Osteocyte (in vitro differentiated cells): Measurements from ENCODE around the gene RPL3. TPM values are rescaled to one million over a fixed set of nuclear protein-coding genes. Genes with fewer than 3 reads are reported as not detected.

Source experiments
- DNase-seq: peaks from one replicate; pipeline ENCODE4 v3.0.0; 2021; ENCODE audit warnings: mixed read lengths; ENCODE audit not compliant: unreplicated experiment; ENCODE audit errors: extremely low spot score
- H3K27ac Mint-ChIP-seq: one replicate; pipeline ENCODE4 v1.8.0; 2021; ENCODE audit warnings: mild to moderate bottlenecking, mixed read lengths; ENCODE audit not compliant: unreplicated experiment
- H3K27me3 Mint-ChIP-seq: one replicate; pipeline ENCODE4 v1.8.0; 2021; ENCODE audit warnings: mixed read lengths; ENCODE audit not compliant: unreplicated experiment
- H3K36me3 Mint-ChIP-seq: one replicate; pipeline ENCODE4 v1.8.0; 2021; ENCODE audit warnings: mixed read lengths; ENCODE audit not compliant: unreplicated experiment
- H3K4me1 Mint-ChIP-seq: one replicate; pipeline ENCODE4 v1.8.0; 2021; ENCODE audit warnings: mixed read lengths; ENCODE audit not compliant: unreplicated experiment
- H3K4me3 Mint-ChIP-seq: one replicate; pipeline ENCODE4 v1.8.0; 2021; ENCODE audit warnings: mild to moderate bottlenecking, moderate library complexity, mixed read lengths; ENCODE audit not compliant: unreplicated experiment
- H3K9me3 Mint-ChIP-seq: one replicate; pipeline ENCODE4 v1.8.0; 2021; ENCODE audit warnings: mixed read lengths; ENCODE audit not compliant: unreplicated experiment
- total RNA-seq: library from RNA; stranded (reverse); gene quantifications from 2 replicates; pipeline ENCODE4 v1.2.1, GENCODE V29; 2021
- TF ChIP-seq, protein P1 (sequence below): fragments of 200-600 bp; sonication (generic); IDR thresholded peaks from 2 replicates; pipeline ENCODE4 v1.5.0; 2021; ENCODE audit warnings: antibody characterized with exemption, mild to moderate bottlenecking, moderate library complexity

Gene RPL3
- total RNA-seq, 1 donor from 2014 or later: 1,792 TPM

DNA sequence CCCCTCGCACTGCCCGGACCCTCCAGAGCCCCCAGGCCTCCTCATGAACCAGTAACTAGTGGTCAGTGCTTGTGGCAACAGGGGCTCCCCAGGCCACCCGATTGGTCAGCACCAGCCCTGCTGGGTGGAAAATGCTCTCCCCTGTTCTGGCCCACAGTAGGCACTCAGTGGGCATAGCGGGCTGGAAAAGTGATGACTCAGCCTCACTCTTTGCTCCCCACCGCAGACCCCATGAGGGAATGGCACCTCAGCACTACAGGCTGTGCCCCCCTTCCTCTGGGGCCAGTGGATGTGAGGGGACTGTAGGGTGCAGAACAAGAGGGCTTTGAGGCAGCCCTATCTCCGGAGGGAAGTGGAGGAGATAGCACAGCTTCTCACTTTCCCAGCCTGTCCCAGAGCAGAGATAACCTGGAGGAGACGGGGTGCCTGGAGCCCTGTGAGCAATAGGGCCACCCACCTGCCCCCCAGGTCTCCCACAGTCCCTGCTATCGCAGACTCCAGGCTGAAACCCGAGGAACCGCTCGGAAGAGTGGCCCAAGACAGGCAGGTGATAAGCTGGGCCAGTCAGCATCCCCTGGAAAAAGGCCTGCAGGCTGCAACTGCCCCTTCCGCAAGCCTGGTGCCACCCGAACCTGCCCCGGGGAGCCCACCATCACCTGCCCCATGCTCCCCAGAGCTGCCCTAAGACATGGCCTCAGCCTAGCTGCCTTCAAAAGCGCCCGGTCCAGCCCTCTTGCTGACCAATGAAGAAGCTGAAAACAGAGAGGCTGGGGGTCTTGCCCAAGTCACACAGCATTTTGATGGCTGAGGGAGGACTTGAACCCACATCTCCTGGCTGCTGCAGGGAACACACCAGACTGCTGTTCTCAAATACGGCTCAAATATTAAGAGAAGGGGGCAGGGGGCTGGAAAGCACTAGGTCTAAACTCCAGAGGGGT lies 45.2 kb downstream of the RPL3 start:
- no peak for DNase-seq
- Mint-ChIP-seq H3K36me3 (peaks cover 2% of the 10 kb centered on the region), H3K27ac (no peak overlapping the region), H3K27me3 (no peaks in the 10 kb centered on the region), H3K9me3 (peaks cover 3% of the 10 kb centered on the region), H3K4me3 (no peak overlapping the region), H3K4me1 (no peaks in the 10 kb centered on the region)
- TF ChIP-seq, protein P1, sequence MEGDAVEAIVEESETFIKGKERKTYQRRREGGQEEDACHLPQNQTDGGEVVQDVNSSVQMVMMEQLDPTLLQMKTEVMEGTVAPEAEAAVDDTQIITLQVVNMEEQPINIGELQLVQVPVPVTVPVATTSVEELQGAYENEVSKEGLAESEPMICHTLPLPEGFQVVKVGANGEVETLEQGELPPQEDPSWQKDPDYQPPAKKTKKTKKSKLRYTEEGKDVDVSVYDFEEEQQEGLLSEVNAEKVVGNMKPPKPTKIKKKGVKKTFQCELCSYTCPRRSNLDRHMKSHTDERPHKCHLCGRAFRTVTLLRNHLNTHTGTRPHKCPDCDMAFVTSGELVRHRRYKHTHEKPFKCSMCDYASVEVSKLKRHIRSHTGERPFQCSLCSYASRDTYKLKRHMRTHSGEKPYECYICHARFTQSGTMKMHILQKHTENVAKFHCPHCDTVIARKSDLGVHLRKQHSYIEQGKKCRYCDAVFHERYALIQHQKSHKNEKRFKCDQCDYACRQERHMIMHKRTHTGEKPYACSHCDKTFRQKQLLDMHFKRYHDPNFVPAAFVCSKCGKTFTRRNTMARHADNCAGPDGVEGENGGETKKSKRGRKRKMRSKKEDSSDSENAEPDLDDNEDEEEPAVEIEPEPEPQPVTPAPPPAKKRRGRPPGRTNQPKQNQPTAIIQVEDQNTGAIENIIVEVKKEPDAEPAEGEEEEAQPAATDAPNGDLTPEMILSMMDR: no peak

DNA sequence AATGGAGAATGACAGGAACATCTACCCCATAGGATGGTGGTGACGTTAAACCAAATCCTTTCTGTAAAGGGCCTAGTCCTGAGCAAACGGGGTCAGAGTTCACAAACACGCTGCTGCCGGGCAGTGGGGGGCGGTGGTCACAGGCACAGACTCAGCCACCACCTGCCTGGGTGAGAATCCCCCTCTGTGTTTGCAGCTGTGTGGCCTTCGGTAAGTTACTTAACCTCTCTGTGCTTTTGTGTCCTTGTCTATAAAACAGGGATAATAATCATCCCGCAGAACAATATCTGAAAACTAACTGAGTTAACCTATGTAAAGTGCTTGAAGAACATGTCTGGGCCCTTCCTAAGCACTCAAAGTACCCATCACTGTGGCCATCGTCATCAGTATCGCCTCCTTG lies 48.6 kb downstream of the RPL3 start:
- Mint-ChIP-seq H3K36me3 (peaks cover 2% of the 10 kb centered on the region), H3K27ac (no peak overlapping the region), H3K27me3 (no peaks in the 10 kb centered on the region), H3K4me1 (no peaks in the 10 kb centered on the region), H3K4me3 (no peak overlapping the region), H3K9me3 (no peaks in the 10 kb centered on the region)
- TF ChIP-seq, protein P1: no peak
- DNase-seq: no peak

DNA sequence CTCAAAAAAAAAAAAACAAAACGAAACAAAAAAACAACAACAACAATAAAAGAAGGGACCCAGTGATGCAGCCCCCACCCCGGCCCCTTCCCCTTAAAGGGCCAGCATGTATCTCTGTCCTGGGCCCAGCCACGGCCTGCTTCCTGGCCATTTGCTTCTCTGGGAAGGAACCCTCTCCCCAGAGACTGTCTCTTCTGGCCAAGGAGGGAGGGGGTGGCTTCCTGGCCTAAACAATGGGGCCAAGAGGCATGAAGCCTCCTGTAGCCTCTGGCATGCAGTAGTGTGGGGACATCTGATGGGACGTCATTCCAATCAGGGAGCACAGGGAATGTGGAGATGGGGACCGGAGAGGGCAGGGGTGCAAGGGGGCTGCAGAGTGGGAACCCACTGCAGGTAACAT lies 49.1 kb downstream of the RPL3 start:
- Mint-ChIP-seq H3K9me3 (no peaks in the 10 kb centered on the region), H3K27ac (no peak overlapping the region), H3K27me3 (no peaks in the 10 kb centered on the region), H3K36me3 (peaks cover 2% of the 10 kb centered on the region), H3K4me1 (no peaks in the 10 kb centered on the region), H3K4me3 (no peak overlapping the region)
- DNase-seq: no peak
- TF ChIP-seq, protein P1: no peak

- no peaks in the 10 kb centered on the region for H3K9me3 Mint-ChIP-seq
- H3K27me3 Mint-ChIP-seq: no peaks in the 10 kb centered on the region
- peaks cover 2% of the 10 kb centered on the region for H3K36me3 Mint-ChIP-seq
- TF ChIP-seq, protein P1: no peak
- no peaks in the 10 kb centered on the region for H3K4me1 Mint-ChIP-seq
- no peak overlapping the region for H3K27ac Mint-ChIP-seq
- no peak overlapping the region for H3K4me3 Mint-ChIP-seq
- no peak for DNase-seq
Measured at GRCh38 chr22:39269095-39269790, 50.2 kb downstream of the RPL3 start.

- TF ChIP-seq, protein P1: no peak
- no peaks in the 10 kb centered on the region for H3K4me1 Mint-ChIP-seq
- DNase-seq: no peak
- no peaks in the 10 kb centered on the region for H3K27me3 Mint-ChIP-seq
- H3K9me3 Mint-ChIP-seq: no peaks in the 10 kb centered on the region
- H3K27ac Mint-ChIP-seq: no peak overlapping the region
- no peak overlapping the region for H3K4me3 Mint-ChIP-seq
- H3K36me3 Mint-ChIP-seq: peaks cover 2% of the 10 kb centered on the region
Measured at GRCh38 chr22:39268645-39269044, 50.8 kb downstream of the RPL3 start.
